GM12872 (cell line): ENCODE data around the gene LAMA2.

Source experiments
- CTCF ChIP-seq: IDR thresholded peaks from 3 replicates; pipeline ENCODE4 v1.5.1; 2011; ENCODE audit warnings: low read depth, mild to moderate bottlenecking, low read length, moderate library complexity; ENCODE audit not compliant: insufficient read depth

Gene LAMA2

GRCh38 chr6:128952902-128953301 is 70.0 kb downstream of the LAMA2 start:
- no peak for TF ChIP-seq CTCF

GRCh38 chr6:128954308-128955043 is 71.5 kb downstream of the LAMA2 start:
- TF ChIP-seq CTCF, result no peak

GRCh38 chr6:128963561-128963960 is 80.6 kb downstream of the LAMA2 start:
- TF ChIP-seq CTCF, result no peak

- no peak for TF ChIP-seq CTCF
These were observed 81.4 kb downstream of the LAMA2 start for GRCh38 chr6:128964233-128964755.

- TF ChIP-seq CTCF, result no peak
These were observed 81.8 kb downstream of the LAMA2 start for GRCh38 chr6:128964771-128965170.

- no peak for TF ChIP-seq CTCF
These were observed 84.0 kb downstream of the LAMA2 start for GRCh38 chr6:128966934-128967333.

- no peak for TF ChIP-seq CTCF
These were observed 96.1 kb downstream of the LAMA2 start for GRCh38 chr6:128979071-128979470.
